Parathyroid adenoma (tissue), 2 donors: ENCODE measurements around the gene WWOX.
A peak's percentile ranks its signal among the peaks of the same experiment; 100 is the strongest.

Source experiments
- H2AFZ ChIP-seq: fragments of 300-600 bp; sonication (generic); one replicate; pipeline ENCODE4 v1.7.0; 2017; ENCODE audit warnings: antibody characterized with exemption, mild to moderate bottlenecking
- H3K27ac ChIP-seq: fragments of 300-600 bp; sonication (generic); one replicate; pipeline ENCODE4 v1.7.0; 2017
- H3K27me3 ChIP-seq: fragments of 300-600 bp; sonication (generic); one replicate; pipeline ENCODE4 v1.7.0; 2017; ENCODE audit warnings: low read length; ENCODE audit not compliant: control insufficient read depth, insufficient read depth
- H3K36me3 ChIP-seq: fragments of 300-600 bp; sonication (generic); one replicate; pipeline ENCODE4 v1.7.0; 2017; ENCODE audit warnings: low read length; ENCODE audit not compliant: control insufficient read depth, insufficient read depth
- H3K4me1 ChIP-seq: fragments of 300-600 bp; sonication (generic); one replicate; pipeline ENCODE4 v1.7.0; 2017; ENCODE audit warnings: control low read depth
- H3K4me2 ChIP-seq: fragments of 300-600 bp; sonication (generic); one replicate; pipeline ENCODE4 v1.7.0; 2017; ENCODE audit warnings: low read length
- H3K4me3 ChIP-seq: fragments of 300-600 bp; sonication (generic); one replicate; pipeline ENCODE4 v1.7.0; 2017; ENCODE audit warnings: low read depth, low read length
- H3K79me2 ChIP-seq: fragments of 300-600 bp; sonication (generic); one replicate; pipeline ENCODE4 v1.7.0; 2017; ENCODE audit warnings: control low read depth
- H3K9ac ChIP-seq: fragments of 300-600 bp; sonication (generic); one replicate; pipeline ENCODE4 v1.7.0; 2017; ENCODE audit warnings: mild to moderate bottlenecking
- H3K9me3 ChIP-seq: fragments of 300-600 bp; sonication (generic); one replicate; pipeline ENCODE4 v1.7.0; 2017; ENCODE audit warnings: low read length; ENCODE audit not compliant: control insufficient read depth
- TF ChIP-seq, protein P1 (sequence below): fragments of 300-600 bp; sonication (generic); IDR thresholded peaks from one replicate; pipeline ENCODE4 v1.7.0; 2017; ENCODE audit warnings: antibody characterized with exemption, mild to moderate bottlenecking
- donor health status: primary hyperparathyroidism.

Gene WWOX

DNA sequence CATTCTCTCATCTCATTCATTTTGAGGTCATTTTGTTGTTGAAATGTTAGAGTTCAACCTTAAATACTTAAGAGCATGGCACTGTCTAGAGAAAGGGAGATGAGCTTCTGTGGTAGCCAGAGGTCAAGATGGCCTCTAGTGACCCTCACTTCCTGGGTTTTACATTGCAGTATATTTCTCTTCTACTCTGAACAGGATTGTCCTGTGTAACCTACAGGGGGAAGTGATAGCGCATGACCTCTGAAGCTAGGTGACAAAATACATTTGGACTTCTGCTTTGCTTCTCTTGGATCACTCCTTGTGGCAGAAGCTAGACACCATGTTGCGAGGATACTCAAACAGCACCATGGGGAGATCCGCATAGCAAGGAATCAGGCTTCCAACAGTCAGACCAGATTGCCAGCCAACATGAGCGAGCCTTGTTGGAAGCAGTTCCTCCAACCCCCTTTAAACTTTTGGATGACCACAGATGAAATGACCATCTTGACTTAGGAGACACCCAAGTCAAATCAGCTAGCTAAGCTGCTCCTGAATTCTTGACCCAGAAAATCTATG is 752.7 kb downstream of the WWOX start:
- H3K4me2 ChIP-seq: no peak overlapping the region
- H3K4me3 ChIP-seq: no peak overlapping the region
- H3K79me2 ChIP-seq: no peaks in the 10 kb centered on the region
- H2AFZ ChIP-seq: no peak overlapping the region
- no peak overlapping the region for H3K9ac ChIP-seq
- H3K4me1 ChIP-seq: no peaks in the 10 kb centered on the region
- no peaks in the 10 kb centered on the region for H3K36me3 ChIP-seq
- no peaks in the 10 kb centered on the region for H3K9me3 ChIP-seq
- H3K27ac ChIP-seq: no peak overlapping the region
- no peaks in the 10 kb centered on the region for H3K27me3 ChIP-seq
- TF ChIP-seq, protein P1, sequence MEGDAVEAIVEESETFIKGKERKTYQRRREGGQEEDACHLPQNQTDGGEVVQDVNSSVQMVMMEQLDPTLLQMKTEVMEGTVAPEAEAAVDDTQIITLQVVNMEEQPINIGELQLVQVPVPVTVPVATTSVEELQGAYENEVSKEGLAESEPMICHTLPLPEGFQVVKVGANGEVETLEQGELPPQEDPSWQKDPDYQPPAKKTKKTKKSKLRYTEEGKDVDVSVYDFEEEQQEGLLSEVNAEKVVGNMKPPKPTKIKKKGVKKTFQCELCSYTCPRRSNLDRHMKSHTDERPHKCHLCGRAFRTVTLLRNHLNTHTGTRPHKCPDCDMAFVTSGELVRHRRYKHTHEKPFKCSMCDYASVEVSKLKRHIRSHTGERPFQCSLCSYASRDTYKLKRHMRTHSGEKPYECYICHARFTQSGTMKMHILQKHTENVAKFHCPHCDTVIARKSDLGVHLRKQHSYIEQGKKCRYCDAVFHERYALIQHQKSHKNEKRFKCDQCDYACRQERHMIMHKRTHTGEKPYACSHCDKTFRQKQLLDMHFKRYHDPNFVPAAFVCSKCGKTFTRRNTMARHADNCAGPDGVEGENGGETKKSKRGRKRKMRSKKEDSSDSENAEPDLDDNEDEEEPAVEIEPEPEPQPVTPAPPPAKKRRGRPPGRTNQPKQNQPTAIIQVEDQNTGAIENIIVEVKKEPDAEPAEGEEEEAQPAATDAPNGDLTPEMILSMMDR: no peak

GRCh38 chr16:78862022-78862421 is 762.6 kb downstream of the WWOX start:
- Histone ChIP-seq H3K4me2 (no peak overlapping the region), H2AFZ (no peak overlapping the region), H3K27me3 (no peaks in the 10 kb centered on the region), H3K79me2 (no peaks in the 10 kb centered on the region), H3K4me3 (no peak overlapping the region), H3K27ac (no peak overlapping the region), H3K36me3 (no peaks in the 10 kb centered on the region), H3K4me1 (peaks cover 8% of the 10 kb centered on the region), H3K9ac (no peak overlapping the region), H3K9me3 (no peaks in the 10 kb centered on the region)
- TF ChIP-seq, protein P1: no peak

GRCh38 chr16:78866521-78866920 is 767.1 kb downstream of the WWOX start:
- no peaks in the 10 kb centered on the region for H3K9me3 ChIP-seq
- no peaks in the 10 kb centered on the region for H3K79me2 ChIP-seq
- TF ChIP-seq, protein P1: no peak
- H3K4me3 ChIP-seq: peak overlapping the region; percentile 27
- no peaks in the 10 kb centered on the region for H3K36me3 ChIP-seq
- no peaks in the 10 kb centered on the region for H3K27me3 ChIP-seq
- no peak overlapping the region for H3K9ac ChIP-seq
- H3K4me2 ChIP-seq: peak overlapping the region; percentile 58
- peak overlapping the region; percentile 36 for H2AFZ ChIP-seq
- H3K27ac ChIP-seq: peak overlapping the region; percentile 50
- H3K4me1 ChIP-seq: peaks cover 8% of the 10 kb centered on the region

DNA sequence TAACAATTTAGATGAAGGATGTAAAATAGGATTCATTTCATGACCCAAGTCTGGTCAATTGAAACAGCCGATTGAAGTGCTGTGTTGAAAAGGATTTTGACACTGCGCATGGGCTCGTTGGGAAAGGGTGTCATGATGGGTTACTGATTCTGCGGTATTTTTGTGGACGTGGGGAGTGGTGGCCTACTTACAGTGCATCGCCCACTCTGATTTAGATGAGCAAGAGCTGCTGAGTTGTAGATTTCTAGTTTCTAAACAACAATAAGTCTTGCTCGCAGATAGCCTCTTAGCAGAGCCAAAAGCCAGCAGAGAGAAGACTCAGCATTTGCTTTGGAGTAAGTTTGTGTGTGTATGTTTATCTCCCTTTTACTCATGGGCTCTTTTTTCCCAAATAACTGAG is 770.0 kb downstream of the WWOX start:
- TF ChIP-seq, protein P1: no peak
- peaks cover 8% of the 10 kb centered on the region for H3K4me1 ChIP-seq
- H3K27ac ChIP-seq: no peak overlapping the region

DNA sequence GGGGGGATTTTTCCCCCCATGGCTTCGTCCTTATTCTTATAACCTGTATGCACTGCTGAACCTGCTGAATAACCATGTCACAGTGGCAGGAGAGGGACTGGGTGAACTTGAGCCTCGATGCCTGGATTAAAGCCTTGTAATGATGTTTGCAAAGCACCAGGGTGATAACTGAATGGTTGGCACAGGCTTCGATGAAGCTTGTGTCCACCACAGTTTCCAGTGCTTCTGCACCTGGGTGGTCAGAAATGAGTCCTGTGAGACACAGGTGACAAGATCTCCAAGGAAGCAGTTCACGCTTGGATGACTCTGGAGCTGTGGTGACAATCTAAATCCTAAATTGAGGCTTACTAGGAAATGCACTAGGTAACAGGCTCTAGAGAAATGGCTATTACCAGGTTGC is 771.8 kb downstream of the WWOX start:
- TF ChIP-seq, protein P1: no peak
- Histone ChIP-seq H3K36me3 (no peaks in the 10 kb centered on the region), H3K9ac (no peak overlapping the region), H3K4me1 (peaks cover 5% of the 10 kb centered on the region), H3K9me3 (no peaks in the 10 kb centered on the region), H3K27ac (no peak overlapping the region), H3K27me3 (no peaks in the 10 kb centered on the region), H3K79me2 (no peaks in the 10 kb centered on the region), H2AFZ (no peak overlapping the region), H3K4me3 (no peak overlapping the region), H3K4me2 (no peak overlapping the region)

More for the DNA sequence above, 770.0 kb downstream of the WWOX start:
- H3K4me3 ChIP-seq: no peak overlapping the region
- no peak overlapping the region for H2AFZ ChIP-seq
- H3K27me3 ChIP-seq: no peaks in the 10 kb centered on the region
- H3K79me2 ChIP-seq: no peaks in the 10 kb centered on the region
- H3K9ac ChIP-seq: no peak overlapping the region
- no peak overlapping the region for H3K4me2 ChIP-seq
- H3K9me3 ChIP-seq: no peaks in the 10 kb centered on the region
- no peaks in the 10 kb centered on the region for H3K36me3 ChIP-seq
